Measurements from ENCODE around the gene SUCLG2. TPM values are rescaled to one million over a fixed set of nuclear protein-coding genes. Genes with fewer than 3 reads are reported as not detected.

The SUCLG2 gene
- polyA plus RNA-seq, 1 donor, result 143 TPM

DNA sequence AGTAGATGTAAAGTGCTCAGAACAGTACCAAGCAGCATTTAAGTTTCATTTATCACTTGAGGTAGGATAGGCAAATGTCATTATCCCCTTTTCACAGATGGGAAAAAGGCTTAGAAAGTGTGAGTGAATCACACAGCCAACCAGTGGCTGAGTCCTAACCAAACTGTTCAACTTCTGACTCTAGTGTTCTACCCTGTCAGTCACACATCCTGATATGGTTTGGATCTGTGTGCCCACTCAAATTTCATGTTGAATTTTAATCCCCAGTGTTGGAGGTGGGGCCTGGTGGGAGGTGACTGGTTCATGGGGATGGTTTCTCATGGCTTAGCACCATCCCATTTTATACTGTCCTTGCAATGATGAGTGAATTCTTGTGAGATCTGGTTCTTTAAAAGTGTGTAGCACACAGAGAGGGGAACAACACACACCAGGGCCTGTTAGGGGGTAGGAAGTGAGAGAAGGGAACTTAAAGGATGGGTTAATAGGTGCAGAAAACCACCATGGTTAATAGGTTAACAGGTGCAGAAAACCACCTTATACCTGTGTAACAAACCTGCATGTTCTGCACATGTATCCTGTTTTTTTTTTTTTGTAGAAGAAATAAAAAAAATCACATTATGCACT lies 304.7 kb downstream of the SUCLG2 start:
- no peaks in the 10 kb centered on the region for H3K27me3 ChIP-seq (ENCODE audit: control insufficient read depth, insufficient read depth, low read length)
- no peaks in the 10 kb centered on the region for H3K9me3 ChIP-seq (ENCODE audit: control insufficient read depth, low read depth, low read length)
- H3K27ac ChIP-seq (ENCODE audit: low read length), result no peak overlapping the region
- H3K36me3 ChIP-seq (ENCODE audit: control insufficient read depth, insufficient read depth, low read length), result no peaks in the 10 kb centered on the region
- H3K4me1 ChIP-seq (ENCODE audit: control insufficient read depth, insufficient read depth, low read length), result no peaks in the 10 kb centered on the region
- no peak overlapping the region for H3K4me3 ChIP-seq (ENCODE audit: low read length)
- DNase-seq, result no peak

DNA sequence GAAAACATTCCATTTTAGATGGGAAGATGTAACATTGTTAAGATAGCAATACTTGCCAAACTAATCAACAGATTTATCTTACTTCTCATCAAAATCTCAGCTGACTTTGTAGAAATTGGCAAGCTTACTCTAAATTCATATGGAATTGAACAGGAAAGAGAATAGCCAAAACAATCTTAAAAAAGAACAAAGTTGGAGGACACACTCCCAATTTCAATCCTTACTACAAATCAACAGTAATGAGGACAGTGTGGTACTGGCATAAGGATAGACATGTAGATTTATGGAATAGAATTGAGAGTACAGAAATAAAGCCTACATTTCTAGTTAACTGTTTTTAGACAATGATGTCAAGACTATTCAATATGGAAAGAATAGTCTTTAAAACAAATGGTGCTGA lies 308.3 kb downstream of the SUCLG2 start:
- no peak for DNase-seq
- H3K36me3 ChIP-seq (ENCODE audit: control insufficient read depth, insufficient read depth, low read length), result no peaks in the 10 kb centered on the region
- H3K4me3 ChIP-seq (ENCODE audit: low read length), result no peak overlapping the region
- no peak overlapping the region for H3K27ac ChIP-seq (ENCODE audit: low read length)
- no peaks in the 10 kb centered on the region for H3K27me3 ChIP-seq (ENCODE audit: control insufficient read depth, insufficient read depth, low read length)
- H3K4me1 ChIP-seq (ENCODE audit: control insufficient read depth, insufficient read depth, low read length), result no peaks in the 10 kb centered on the region
- no peaks in the 10 kb centered on the region for H3K9me3 ChIP-seq (ENCODE audit: control insufficient read depth, low read depth, low read length)

DNA sequence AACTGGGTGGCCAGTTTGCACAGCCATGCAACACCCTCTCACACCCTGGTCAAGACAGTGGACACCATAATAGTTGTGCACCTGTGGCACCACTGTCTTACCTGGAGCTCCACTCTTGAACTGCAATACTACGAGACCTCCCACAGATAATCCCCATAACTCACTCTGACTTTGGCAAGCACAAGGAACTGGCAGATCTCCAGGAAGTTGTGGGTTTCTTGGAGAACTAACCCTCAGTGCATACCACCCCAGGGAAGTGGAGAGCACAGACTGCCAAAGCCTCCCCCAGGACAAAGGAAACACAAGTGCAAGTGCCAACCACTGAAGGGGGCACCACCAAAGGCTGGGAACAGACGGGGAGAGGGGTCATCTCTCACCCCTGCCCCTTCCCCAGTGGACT lies 318.6 kb downstream of the SUCLG2 start:
- no peaks in the 10 kb centered on the region for H3K36me3 ChIP-seq (ENCODE audit: control insufficient read depth, insufficient read depth, low read length)
- no CpG with 5 or more reads among the region's 2 CpGs for WGBS (ENCODE audit: insufficient coverage, low lambda C conversion rate)
- no peaks in the 10 kb centered on the region for H3K9me3 ChIP-seq (ENCODE audit: control insufficient read depth, low read depth, low read length)
- no peaks in the 10 kb centered on the region for H3K4me1 ChIP-seq (ENCODE audit: control insufficient read depth, insufficient read depth, low read length)
- no peak overlapping the region for H3K4me3 ChIP-seq (ENCODE audit: low read length)
- no peak for DNase-seq
- H3K27me3 ChIP-seq (ENCODE audit: control insufficient read depth, insufficient read depth, low read length), result no peaks in the 10 kb centered on the region
- H3K27ac ChIP-seq (ENCODE audit: low read length), result no peak overlapping the region

DNA sequence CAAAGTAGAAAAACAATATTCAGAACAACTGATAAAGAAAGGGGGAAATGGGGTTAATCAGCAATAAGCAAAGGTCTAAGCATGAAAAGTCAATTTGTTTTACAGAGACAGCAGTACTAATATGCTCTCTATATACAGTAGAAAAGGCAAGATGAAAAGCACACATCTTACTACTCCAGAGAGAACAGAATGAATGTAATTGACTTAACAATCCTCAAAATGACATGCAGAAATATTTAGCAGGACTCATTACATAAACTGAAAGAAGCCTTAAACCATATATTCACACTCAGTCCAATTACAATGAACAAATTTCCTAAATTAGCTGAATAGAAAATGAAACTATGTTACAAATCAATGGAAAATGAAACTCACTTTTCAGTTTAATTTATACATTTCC lies 319.8 kb downstream of the SUCLG2 start:
- Histone ChIP-seq H3K4me1 (ENCODE audit: control insufficient read depth, insufficient read depth, low read length) (no peaks in the 10 kb centered on the region), H3K27ac (ENCODE audit: low read length) (no peak overlapping the region), H3K9me3 (ENCODE audit: control insufficient read depth, low read depth, low read length) (no peaks in the 10 kb centered on the region), H3K4me3 (ENCODE audit: low read length) (no peak overlapping the region), H3K27me3 (ENCODE audit: control insufficient read depth, insufficient read depth, low read length) (no peaks in the 10 kb centered on the region), H3K36me3 (ENCODE audit: control insufficient read depth, insufficient read depth, low read length) (no peaks in the 10 kb centered on the region)
- DNase-seq, result no peak

DNA sequence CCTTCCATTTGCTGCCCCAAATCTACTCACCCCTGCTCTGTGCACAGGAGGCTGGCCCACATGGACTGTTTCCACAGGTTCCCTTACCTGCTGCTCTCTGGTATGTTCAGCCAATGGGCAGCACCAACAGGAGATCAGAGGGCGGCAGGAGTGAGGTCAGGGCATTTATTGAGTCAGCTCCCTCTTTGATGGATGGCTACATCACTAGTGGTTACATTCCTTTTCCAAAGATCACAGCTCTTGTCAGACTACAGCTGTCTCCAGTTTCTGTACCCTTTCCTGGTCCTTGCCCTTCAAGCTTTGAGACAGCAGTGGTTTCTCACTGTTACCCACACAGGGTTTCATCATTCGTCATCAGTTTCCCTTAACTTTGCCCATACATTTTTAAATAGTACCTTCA lies 325.1 kb downstream of the SUCLG2 start:
- no peaks in the 10 kb centered on the region for H3K9me3 ChIP-seq (ENCODE audit: control insufficient read depth, low read depth, low read length)
- H3K27ac ChIP-seq (ENCODE audit: low read length), result no peak overlapping the region
- no peak for DNase-seq
- no peaks in the 10 kb centered on the region for H3K4me1 ChIP-seq (ENCODE audit: control insufficient read depth, insufficient read depth, low read length)
- no peaks in the 10 kb centered on the region for H3K27me3 ChIP-seq (ENCODE audit: control insufficient read depth, insufficient read depth, low read length)
- no peaks in the 10 kb centered on the region for H3K36me3 ChIP-seq (ENCODE audit: control insufficient read depth, insufficient read depth, low read length)
- H3K4me3 ChIP-seq (ENCODE audit: low read length), result no peak overlapping the region
- 80% methylated on average over 2 of the region's 2 CpGs for WGBS (ENCODE audit: insufficient coverage, low lambda C conversion rate)

DNA sequence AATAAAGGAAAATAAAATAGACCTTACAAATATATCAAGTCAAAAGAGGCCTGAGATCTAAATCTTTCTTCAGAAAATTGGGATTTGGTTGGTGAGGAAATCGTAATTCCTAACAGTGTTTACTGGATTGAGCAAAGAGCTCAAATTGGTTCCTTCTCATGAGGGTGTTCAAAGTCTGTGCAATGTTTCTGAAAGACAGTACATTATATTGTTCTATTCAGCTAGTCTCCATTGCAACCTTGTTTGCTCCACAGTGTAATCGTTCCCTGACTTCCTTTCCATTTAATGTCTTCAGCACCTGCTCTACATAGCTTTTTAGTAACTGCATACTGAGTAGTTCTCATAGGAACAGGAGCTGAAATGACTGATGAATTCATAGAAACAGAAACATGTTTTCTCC lies 326.8 kb downstream of the SUCLG2 start:
- H3K27me3 ChIP-seq (ENCODE audit: control insufficient read depth, insufficient read depth, low read length), result no peaks in the 10 kb centered on the region
- no peak overlapping the region for H3K27ac ChIP-seq (ENCODE audit: low read length)
- no peaks in the 10 kb centered on the region for H3K36me3 ChIP-seq (ENCODE audit: control insufficient read depth, insufficient read depth, low read length)
- H3K9me3 ChIP-seq (ENCODE audit: control insufficient read depth, low read depth, low read length), result no peaks in the 10 kb centered on the region
- H3K4me1 ChIP-seq (ENCODE audit: control insufficient read depth, insufficient read depth, low read length), result no peaks in the 10 kb centered on the region
- 100% methylated on average over 1 of the region's 2 CpGs for WGBS (ENCODE audit: insufficient coverage, low lambda C conversion rate)
- no peak for DNase-seq
- H3K4me3 ChIP-seq (ENCODE audit: low read length), result no peak overlapping the region

DNA sequence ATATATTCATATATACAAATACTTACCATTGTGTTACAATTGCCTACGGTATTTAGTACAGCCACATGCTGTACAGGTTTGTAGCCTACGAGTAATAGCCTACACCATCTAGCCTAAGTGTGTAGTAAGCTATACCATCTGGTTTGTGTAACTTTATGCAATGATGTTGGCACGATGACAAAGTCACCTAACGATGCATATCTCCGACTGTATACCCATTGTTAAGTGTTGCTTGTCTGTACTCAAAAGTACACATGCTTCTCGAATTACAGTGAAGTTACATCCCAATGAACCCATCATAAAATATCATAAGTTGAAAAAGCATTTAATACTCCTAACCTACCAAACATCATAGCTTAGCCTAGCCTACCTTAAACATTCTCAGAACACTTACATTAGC lies 329.2 kb downstream of the SUCLG2 start:
- WGBS (ENCODE audit: insufficient coverage, low lambda C conversion rate), result 82% methylated on average over 2 of the region's 6 CpGs
- DNase-seq, result no peak
- H3K9me3 ChIP-seq (ENCODE audit: control insufficient read depth, low read depth, low read length), result no peaks in the 10 kb centered on the region

More for the DNA sequence above, 329.2 kb downstream of the SUCLG2 start:
- H3K27ac ChIP-seq (ENCODE audit: low read length), result no peak overlapping the region
- no peaks in the 10 kb centered on the region for H3K36me3 ChIP-seq (ENCODE audit: control insufficient read depth, insufficient read depth, low read length)
- H3K4me3 ChIP-seq (ENCODE audit: low read length), result no peak overlapping the region
- H3K4me1 ChIP-seq (ENCODE audit: control insufficient read depth, insufficient read depth, low read length), result no peaks in the 10 kb centered on the region
- H3K27me3 ChIP-seq (ENCODE audit: control insufficient read depth, insufficient read depth, low read length), result no peaks in the 10 kb centered on the region
